Motor neuron (in vitro differentiated cells): ENCODE measurements around the gene WDR55. TPM values are rescaled to one million over a fixed set of nuclear protein-coding genes. Genes with fewer than 3 reads are reported as not detected.
"Not testable (repeated sequence)": the region's sequence is repeated elsewhere in the genome, so short reads cannot be mapped to it uniquely, and the experiment has no call there.

Experiments
- ATAC-seq, 8 experiments: fragments of 200-7000 bp; cut with Tn5 transposase; replicated peaks in 6 of 8; 2 replicates each; pipeline ENCODE4 v1.8.0; 2021; ENCODE audit warnings: mild to moderate bottlenecking in 8 of 8, moderate library complexity in 8 of 8
- H3K27ac ChIP-seq, 2 donors: fragments of 250-450 bp; sonication (Bioruptor Pico); 2 replicates each; pipeline ENCODE4 v1.9.0; 2021; ENCODE audit warnings: antibody characterized with exemption in 2 of 2, mild to moderate bottlenecking in 2 of 2, moderate library complexity in 1 of 2
- H3K4me1 ChIP-seq, 2 donors: fragments of 250-450 bp; sonication (Bioruptor Pico); replicated peaks in 1 of 2; 2 replicates each; pipeline ENCODE4 v1.6.1; 2021; ENCODE audit warnings: antibody characterized with exemption in 2 of 2, mild to moderate bottlenecking in 2 of 2, moderate library complexity in 1 of 2
- H3K4me3 ChIP-seq, 5 donors: fragments of 250-450 bp; sonication (Bioruptor Pico); 2 replicates each; pipeline ENCODE4 v1.9.0; 2021; ENCODE audit warnings: antibody characterized with exemption in 5 of 5, mild to moderate bottlenecking in 5 of 5, moderate library complexity in 4 of 5
- WGBS, 10 experiments: fragments of 450-650 bp; shearing (Covaris generic); methylation state at CpG; one replicate each; pipeline ENCODE4 v1.0.0; 2022; 5-methylcytosine and 5-hydroxymethylcytosine counted together
- in situ Hi-C, 9 experiments: fragments of 400-800 bp; cut with MboI; loops; one replicate each; pipeline ENCODE4 v1.15.0; 2021; ENCODE audit warnings: low sequenced_read_pairs in 9 of 9, low pct_unique_long_range_greater_than_20kb in 2 of 9; ENCODE audit not compliant: unreplicated experiment in 9 of 9
- total RNA-seq, 8 experiments: library from RNA; unstranded; fragments of 300-600 nt; gene quantifications; 2 replicates each; pipeline versions ENCODE4 v1.2.3 to v1.2.4, GENCODE V29; 2022

Gene WDR55
- total RNA-seq, 8 experiments from 2014 or later, result 9.9 to 29.8 (median 15.1) TPM

- no peak for ATAC-seq
- in situ Hi-C loops, result loop anchor here in 1 of 9 experiments (10.0 to 25.0 kb wide), 2 partner anchors 59 to 246 kb away; no protein-coding TSS in a partner anchor
- 80 to 100% (median 91%) methylated on average over 1 to 2 of the region's 2 CpGs; no CpG with 5 or more reads in 6 of the 10 experiments for WGBS, 10 experiments
- Histone ChIP-seq H3K4me3 (no peak overlapping the region), H3K4me1 (no peaks in the 10 kb centered on the region), H3K27ac (no peak overlapping the region)
Observed at GRCh38 chr5:140633501-140633900, 31.2 kb upstream of the WDR55 start.

- Histone ChIP-seq H3K4me3 (no peak overlapping the region), H3K4me1 (peaks cover 0 to 3% of the 10 kb centered on the region in 2 donors), H3K27ac (no peak overlapping the region)
- ATAC-seq, result no peak
- in situ Hi-C loops, result loop anchor here in 1 of 9 experiments (10.0 to 25.0 kb wide), 2 partner anchors 59 to 247 kb away; no protein-coding TSS in a partner anchor
- WGBS, 10 experiments, result 47 to 100% (median 60%) methylated on average over 1 to 3 of the region's 3 CpGs
Observed at GRCh38 chr5:140634103-140634502, 30.6 kb upstream of the WDR55 start.

GRCh38 chr5:140635291-140636257 lies 29.1 kb upstream of the WDR55 start:
- Histone ChIP-seq H3K4me1 (peaks cover 7 to 10% of the 10 kb centered on the region in 2 donors), H3K27ac (no peak overlapping the region), H3K4me3 (no peak overlapping the region)
- 80 to 100% (median 90%) methylated on average over 1 to 3 of the region's 8 CpGs; no CpG with 5 or more reads in 1 of the 10 experiments for WGBS, 10 experiments
- ATAC-seq, result no peak
- in situ Hi-C loops, result loop anchor here in 1 of 9 experiments (10.0 to 25.0 kb wide), 2 partner anchors 61 to 248 kb away; no protein-coding TSS in a partner anchor

GRCh38 chr5:140637371-140638100 lies 27.2 kb upstream of the WDR55 start:
- H3K4me1 ChIP-seq, result peaks cover 8 to 10% of the 10 kb centered on the region in 2 donors
- no peak for ATAC-seq
- H3K27ac ChIP-seq, result no peak overlapping the region
- H3K4me3 ChIP-seq, result no peak overlapping the region
- in situ Hi-C loops, result loop anchor here in 1 of 9 experiments (10.0 to 25.0 kb wide), 2 partner anchors 63 to 250 kb away; no protein-coding TSS in a partner anchor
- WGBS, 10 experiments, result 60 to 93% (median 85%) methylated on average over 2 to 10 of the region's 10 CpGs; no CpG with 5 or more reads in 2 of the 10 experiments

- not testable (repeated sequence) for H3K27ac ChIP-seq, H3K4me1 ChIP-seq
- peak in 1 of 8 experiments; percentile 1 for ATAC-seq
- WGBS, 10 experiments, result 32 to 96% (median 55%) methylated on average over 4 to 6 of the region's 9 CpGs; no CpG with 5 or more reads in 4 of the 10 experiments
- peak overlapping the region; percentile 42 to 75 (median 54) for H3K4me3 ChIP-seq
- in situ Hi-C loops, result loop anchor here in 1 of 9 experiments (10.0 to 25.0 kb wide), 2 partner anchors 64 to 252 kb away; no protein-coding TSS in a partner anchor
Observed at GRCh38 chr5:140638898-140639147, 25.9 kb upstream of the WDR55 start.

- Histone ChIP-seq H3K4me1 (peaks cover 8 to 10% of the 10 kb centered on the region in 2 donors), H3K27ac (peak within 1 kb of the TSS; percentile 59 to 75), H3K4me3 (peak within 1 kb of the TSS; percentile 42 to 75 (median 54))
- 0 to 10% (median 0%) methylated on average over 2 to 10 of the region's 63 CpGs; no CpG with 5 or more reads in 4 of the 10 experiments for WGBS, 10 experiments
- ATAC-seq, result peak; percentile 87 to 98 (median 96)
- in situ Hi-C loops, result loop anchor here in 1 of 9 experiments (10.0 to 25.0 kb wide), 2 partner anchors 65 to 252 kb away; no protein-coding TSS in a partner anchor
Observed at GRCh38 chr5:140639148-140639981, 25.3 kb upstream of the WDR55 start, which contains the start of gene TMCO6. Gene TMCO6 (plus strand): TSS chr5:140639451. CDS start chr5:140639528, 77 bp downstream.

- H3K27ac ChIP-seq, result no peak overlapping the region
- WGBS, 10 experiments, result 54 to 100% (median 90%) methylated on average over 2 to 5 of the region's 8 CpGs; no CpG with 5 or more reads in 5 of the 10 experiments
- peaks cover 15% of the 10 kb centered on the region in 2 donors for H3K4me1 ChIP-seq
- in situ Hi-C loops, result loop anchor here in 1 of 9 experiments (25.0 kb wide), 1 partner anchor 254 kb away; no protein-coding TSS in a partner anchor
- no peak overlapping the region for H3K4me3 ChIP-seq
- ATAC-seq, result no peak
Observed at GRCh38 chr5:140641716-140642115, 23.0 kb upstream of the WDR55 start.

- Histone ChIP-seq H3K4me3 (no peak overlapping the region), H3K27ac (no peak overlapping the region), H3K4me1 (peaks cover 16% of the 10 kb centered on the region in 2 donors)
- 15 to 100% (median 86%) methylated on average over 1 to 3 of the region's 3 CpGs; no CpG with 5 or more reads in 1 of the 10 experiments for WGBS, 10 experiments
- in situ Hi-C loops, result loop anchor here in 1 of 9 experiments (25.0 kb wide), 1 partner anchor 255 kb away; no protein-coding TSS in a partner anchor
- ATAC-seq, result no peak
Observed at GRCh38 chr5:140642718-140643117, 22.0 kb upstream of the WDR55 start.

- Histone ChIP-seq H3K27ac (peak overlapping the region; percentile 20 to 56), H3K4me3 (peak overlapping the region; percentile 55 to 89 (median 78)), H3K4me1 (peaks cover 7 to 14% of the 10 kb centered on the region in 2 donors)
- in situ Hi-C loops, result loop anchor here in 1 of 9 experiments (25.0 kb wide), 1 partner anchor 260 kb away; no protein-coding TSS in a partner anchor
- ATAC-seq, result peak; percentile 10 to 20 (median 16)
- 0 to 20% (median 0%) methylated on average over 1 to 18 of the region's 27 CpGs; no CpG with 5 or more reads in 1 of the 10 experiments for WGBS, 10 experiments
Observed at GRCh38 chr5:140647042-140647419, 17.7 kb upstream of the WDR55 start.

- no peak for ATAC-seq
- 94 to 100% (median 96%) methylated on average over 4 to 16 of the region's 17 CpGs; no CpG with 5 or more reads in 2 of the 10 experiments for WGBS, 10 experiments
Observed at GRCh38 chr5:140658870-140659269, 5.8 kb upstream of the WDR55 start.

GRCh38 chr5:140660371-140660770 lies 4.3 kb upstream of the WDR55 start:
- in situ Hi-C loops, result loop anchor here in 2 of 9 experiments (25.0 kb wide), 1 partner anchor 98 kb away; the partner anchor contains the start of genes APBB3 (in 2 of the 2), SLC35A4 (in 2 of the 2) and SRA1 (in 2 of the 2)
- not testable (repeated sequence) for ATAC-seq, H3K4me3 ChIP-seq, H3K4me1 ChIP-seq, H3K27ac ChIP-seq
- WGBS, 10 experiments, result 17 to 100% (median 69%) methylated on average over 1 to 6 of the region's 6 CpGs

More at GRCh38 chr5:140658870-140659269, 5.8 kb upstream of the WDR55 start:
- in situ Hi-C loops, result loop anchor here in 2 of 9 experiments (25.0 kb wide), 1 partner anchor 97 kb away; the partner anchor contains the start of genes APBB3 (in 2 of the 2), SLC35A4 (in 2 of the 2) and SRA1 (in 2 of the 2)
- H3K4me1 ChIP-seq, result peaks cover 3% of the 10 kb centered on the region in 2 donors
- no peak overlapping the region for H3K27ac ChIP-seq
- no peak overlapping the region for H3K4me3 ChIP-seq
